ENCODE measurements around the gene NR3C2.

DNA sequence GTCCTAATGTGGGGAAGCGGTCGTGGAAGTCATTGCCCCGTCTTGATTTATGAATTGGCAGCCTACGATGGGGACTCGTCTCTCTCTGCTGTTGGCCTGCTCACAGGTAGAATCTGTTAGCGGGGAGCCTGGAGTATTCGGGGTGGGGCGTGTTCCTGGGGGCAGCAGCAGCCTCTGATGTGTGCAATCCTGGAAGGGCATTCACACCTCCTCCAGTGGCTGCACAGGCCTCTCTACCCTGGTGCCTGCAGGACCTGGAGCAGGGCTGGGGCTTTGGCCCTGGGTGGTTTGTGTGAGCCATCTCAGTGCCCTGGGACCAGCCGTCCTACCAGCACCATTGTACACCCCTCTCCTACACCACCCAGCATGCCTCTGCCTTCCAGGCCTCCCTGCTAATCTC, 369.4 kb downstream of the NR3C2 start:
- TF ChIP-seq EZH2 (IDR thresholded peaks at IDR 0.05) (no peak), EGR1 (IDR thresholded peaks at IDR 0.05; ENCODE audit: low read depth) (no peak), FOSL1 (IDR thresholded peaks at IDR 0.05; ENCODE audit: low read depth) (no peak), SRF (IDR thresholded peaks at IDR 0.05; ENCODE audit: low read depth) (no peak), POLR2A (IDR thresholded peaks at IDR 0.05; ENCODE audit: borderline replicate concordance, extremely low read depth, insufficient read depth, insufficient read length) (no peak), RAD21 (IDR thresholded peaks at IDR 0.05; ENCODE audit: low read depth) (no peak), YY1 (IDR thresholded peaks at IDR 0.05; ENCODE audit: extremely low read depth, insufficient replicate concordance, low read depth, low read length) (no peak), ZBTB33 (IDR thresholded peaks at IDR 0.05; ENCODE audit: extremely low read depth, insufficient replicate concordance, low read length) (no peak), POLR2AphosphoS5 (IDR thresholded peaks at IDR 0.05; ENCODE audit: low read depth, low read length) (no peak)
- TF ChIP-seq, protein P1, sequence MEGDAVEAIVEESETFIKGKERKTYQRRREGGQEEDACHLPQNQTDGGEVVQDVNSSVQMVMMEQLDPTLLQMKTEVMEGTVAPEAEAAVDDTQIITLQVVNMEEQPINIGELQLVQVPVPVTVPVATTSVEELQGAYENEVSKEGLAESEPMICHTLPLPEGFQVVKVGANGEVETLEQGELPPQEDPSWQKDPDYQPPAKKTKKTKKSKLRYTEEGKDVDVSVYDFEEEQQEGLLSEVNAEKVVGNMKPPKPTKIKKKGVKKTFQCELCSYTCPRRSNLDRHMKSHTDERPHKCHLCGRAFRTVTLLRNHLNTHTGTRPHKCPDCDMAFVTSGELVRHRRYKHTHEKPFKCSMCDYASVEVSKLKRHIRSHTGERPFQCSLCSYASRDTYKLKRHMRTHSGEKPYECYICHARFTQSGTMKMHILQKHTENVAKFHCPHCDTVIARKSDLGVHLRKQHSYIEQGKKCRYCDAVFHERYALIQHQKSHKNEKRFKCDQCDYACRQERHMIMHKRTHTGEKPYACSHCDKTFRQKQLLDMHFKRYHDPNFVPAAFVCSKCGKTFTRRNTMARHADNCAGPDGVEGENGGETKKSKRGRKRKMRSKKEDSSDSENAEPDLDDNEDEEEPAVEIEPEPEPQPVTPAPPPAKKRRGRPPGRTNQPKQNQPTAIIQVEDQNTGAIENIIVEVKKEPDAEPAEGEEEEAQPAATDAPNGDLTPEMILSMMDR (IDR thresholded peaks at IDR 0.05 in 2 of 3, conservative IDR thresholded peaks at IDR 0.05 in 1 of 3; ENCODE audit: borderline replicate concordance in 1 of 3, insufficient read depth in 1 of 3, low read depth in 2 of 3, low read length in 2 of 3) = no peak
- TF ChIP-seq, protein P2, sequence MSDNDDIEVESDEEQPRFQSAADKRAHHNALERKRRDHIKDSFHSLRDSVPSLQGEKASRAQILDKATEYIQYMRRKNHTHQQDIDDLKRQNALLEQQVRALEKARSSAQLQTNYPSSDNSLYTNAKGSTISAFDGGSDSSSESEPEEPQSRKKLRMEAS (IDR thresholded peaks at IDR 0.05) = no peak
- TF ChIP-seq, protein P3, sequence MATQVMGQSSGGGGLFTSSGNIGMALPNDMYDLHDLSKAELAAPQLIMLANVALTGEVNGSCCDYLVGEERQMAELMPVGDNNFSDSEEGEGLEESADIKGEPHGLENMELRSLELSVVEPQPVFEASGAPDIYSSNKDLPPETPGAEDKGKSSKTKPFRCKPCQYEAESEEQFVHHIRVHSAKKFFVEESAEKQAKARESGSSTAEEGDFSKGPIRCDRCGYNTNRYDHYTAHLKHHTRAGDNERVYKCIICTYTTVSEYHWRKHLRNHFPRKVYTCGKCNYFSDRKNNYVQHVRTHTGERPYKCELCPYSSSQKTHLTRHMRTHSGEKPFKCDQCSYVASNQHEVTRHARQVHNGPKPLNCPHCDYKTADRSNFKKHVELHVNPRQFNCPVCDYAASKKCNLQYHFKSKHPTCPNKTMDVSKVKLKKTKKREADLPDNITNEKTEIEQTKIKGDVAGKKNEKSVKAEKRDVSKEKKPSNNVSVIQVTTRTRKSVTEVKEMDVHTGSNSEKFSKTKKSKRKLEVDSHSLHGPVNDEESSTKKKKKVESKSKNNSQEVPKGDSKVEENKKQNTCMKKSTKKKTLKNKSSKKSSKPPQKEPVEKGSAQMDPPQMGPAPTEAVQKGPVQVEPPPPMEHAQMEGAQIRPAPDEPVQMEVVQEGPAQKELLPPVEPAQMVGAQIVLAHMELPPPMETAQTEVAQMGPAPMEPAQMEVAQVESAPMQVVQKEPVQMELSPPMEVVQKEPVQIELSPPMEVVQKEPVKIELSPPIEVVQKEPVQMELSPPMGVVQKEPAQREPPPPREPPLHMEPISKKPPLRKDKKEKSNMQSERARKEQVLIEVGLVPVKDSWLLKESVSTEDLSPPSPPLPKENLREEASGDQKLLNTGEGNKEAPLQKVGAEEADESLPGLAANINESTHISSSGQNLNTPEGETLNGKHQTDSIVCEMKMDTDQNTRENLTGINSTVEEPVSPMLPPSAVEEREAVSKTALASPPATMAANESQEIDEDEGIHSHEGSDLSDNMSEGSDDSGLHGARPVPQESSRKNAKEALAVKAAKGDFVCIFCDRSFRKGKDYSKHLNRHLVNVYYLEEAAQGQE (IDR thresholded peaks at IDR 0.05; ENCODE audit: low read depth) = no peak
